ENCODE measurements around the gene TAOK3. TPM values are rescaled to one million over a fixed set of nuclear protein-coding genes. Genes with fewer than 3 reads are reported as not detected.

Gene TAOK3
- total and polyA plus RNA-seq, 2 donors (not counting 3 experiments of a cell fraction or from before 2014, with no cell fraction given): 11.3 to 23.1 TPM

GRCh38 chr12:118319627-118320026 is 53.1 kb downstream of the TAOK3 start:
- H3K9me1 ChIP-seq (replicated peaks; ENCODE audit: control insufficient read depth, extremely low read depth, insufficient read depth, low read length): no peaks in the 10 kb centered on the region
- no peak overlapping the region for H2AFZ ChIP-seq (ENCODE audit: low read depth, low read length)
- no peak for TF ChIP-seq GATA2 (IDR thresholded peaks at IDR 0.05; ENCODE audit: insufficient read depth, insufficient read length, low read depth, low read length)
- no peak for TF ChIP-seq EZH2 (IDR thresholded peaks at IDR 0.05; ENCODE audit: borderline replicate concordance, low read depth, low read length, severe bottlenecking)
- TF ChIP-seq FOS (IDR thresholded peaks at IDR 0.05; ENCODE audit: borderline replicate concordance, insufficient read depth, low read length): no peak
- no peak for TF ChIP-seq MYC (IDR thresholded peaks at IDR 0.05; ENCODE audit: low read depth, low read length)
- no peak for TF ChIP-seq POLR2A (IDR thresholded peaks at IDR 0.05; ENCODE audit: low read depth, low read length)
- TF ChIP-seq CTCF (IDR thresholded peaks at IDR 0.05; ENCODE audit: extremely low read depth in 1 of 2, insufficient read depth in 1 of 2, low read depth in 1 of 2, low read length in 2 of 2): no peak
- TF ChIP-seq POLR2AphosphoS5 (IDR thresholded peaks at IDR 0.05; ENCODE audit: insufficient read depth, low read depth, low read length): no peak
- TF ChIP-seq JUN (IDR thresholded peaks at IDR 0.05; ENCODE audit: borderline replicate concordance, insufficient read depth, insufficient read length, low read depth): no peak
- TF ChIP-seq MAX (IDR thresholded peaks at IDR 0.05; ENCODE audit: insufficient read depth, insufficient read length): no peak
- dilution Hi-C loops (cut with MboI; ENCODE audit: extremely low pct_ligation_motif_present, low sequenced_read_pairs): no loop called here
- CTCF ChIA-PET: no interaction called here
- no peaks in the 10 kb centered on the region for H3K36me3 ChIP-seq (ENCODE audit: control insufficient read depth in 2 of 2, extremely low read depth in 1 of 2, insufficient read depth in 2 of 2, low read length in 2 of 2)
- no peak overlapping the region for H3K4me3 ChIP-seq (replicated peaks in 1 of 3; ENCODE audit: insufficient read depth in 1 of 3, low read depth in 1 of 3, low read length in 3 of 3)
- intact Hi-C loops (cut with micrococcal nuclease): no loop called here
- FAIRE-seq (no peak), DNase-seq (ENCODE audit: low read depth, low spot score) (no peak)
- no peaks in the 10 kb centered on the region for H4K20me1 ChIP-seq (replicated peaks; ENCODE audit: control insufficient read depth, extremely low read depth, insufficient read depth, low read length)
- no peak overlapping the region for H3K27ac ChIP-seq (ENCODE audit: insufficient read depth, low read depth, low read length)
- no TSS peak for BruUV-seq (replicated peaks)
- POLR2A ChIA-PET: no interaction called here
- no peak overlapping the region for H3K4me2 ChIP-seq (ENCODE audit: insufficient read depth, low read length)
- H3K9me3 ChIP-seq (replicated peaks; ENCODE audit: control insufficient read depth, insufficient read depth, low read length): no peaks in the 10 kb centered on the region
- H3K27me3 ChIP-seq (ENCODE audit: control insufficient read depth in 2 of 2, insufficient read depth in 2 of 2, low read length in 2 of 2): no peaks in the 10 kb centered on the region
- H3K4me1 ChIP-seq (ENCODE audit: control insufficient read depth, extremely low read depth, insufficient read depth, low read length): no peaks in the 10 kb centered on the region
- no peak overlapping the region for H3K9ac ChIP-seq (replicated peaks; ENCODE audit: extremely low read depth, insufficient read depth, low read length)
- peaks cover 21% of the 10 kb centered on the region for H3K79me2 ChIP-seq (ENCODE audit: control insufficient read depth, insufficient read depth, low read length)

All from endothelial cell of umbilical vein (primary cell).